Smooth muscle cell (in vitro differentiated cells): Measurements from ENCODE around the gene GRN. TPM values are rescaled to one million over a fixed set of nuclear protein-coding genes. Genes with fewer than 3 reads are reported as not detected.

Experiments
- DNase-seq: peaks from one replicate; lab custom pipeline; 2025; ENCODE audit not compliant: unreplicated experiment; lab: John Stamatoyannopoulos, UW
- H2AFZ ChIP-seq: fragments of 200-600 bp; sonication (generic); 2 replicates; pipeline ENCODE4 v1.6.0; 2016; ENCODE audit warnings: antibody characterized with exemption, low read depth, mild to moderate bottlenecking
- H3F3A ChIP-seq: fragments of 200-600 bp; sonication (generic); 2 replicates; pipeline ENCODE4 v1.6.0; 2017; ENCODE audit warnings: antibody characterized with exemption, low read depth
- H3K27ac ChIP-seq: fragments of 200-600 bp; sonication (generic); 2 replicates; pipeline ENCODE4 v1.5.1; 2016; ENCODE audit warnings: low read depth, mild to moderate bottlenecking
- H3K27me3 ChIP-seq: fragments of 200-600 bp; sonication (generic); 2 replicates; pipeline ENCODE4 v1.6.1; 2016; ENCODE audit warnings: low read depth, mild to moderate bottlenecking
- H3K36me3 ChIP-seq: fragments of 200-600 bp; sonication (generic); 2 replicates; pipeline ENCODE4 v1.5.1; 2016; ENCODE audit warnings: low read depth
- H3K4me1 ChIP-seq: fragments of 200-600 bp; sonication (generic); 2 replicates; pipeline ENCODE4 v1.5.1; 2016; ENCODE audit warnings: low read depth
- H3K4me2 ChIP-seq: fragments of 200-600 bp; sonication (generic); 2 replicates; pipeline ENCODE4 v1.6.0; 2016; ENCODE audit warnings: mild to moderate bottlenecking
- H3K4me3 ChIP-seq: fragments of 200-600 bp; sonication (generic); 2 replicates; pipeline ENCODE4 v1.5.1; 2016; ENCODE audit warnings: mild to moderate bottlenecking
- H3K79me2 ChIP-seq: fragments of 200-600 bp; sonication (generic); 2 replicates; pipeline ENCODE4 v1.6.0; 2016; ENCODE audit warnings: low read depth, mild to moderate bottlenecking
- H3K9ac ChIP-seq: fragments of 200-600 bp; sonication (generic); 2 replicates; pipeline ENCODE4 v1.6.0; 2016; ENCODE audit warnings: low read depth
- H3K9me3 ChIP-seq: fragments of 200-600 bp; sonication (generic); replicated peaks from 2 replicates; pipeline ENCODE4 v1.5.1; 2016; ENCODE audit warnings: low read depth
- H4K20me1 ChIP-seq: fragments of 200-600 bp; sonication (generic); 2 replicates; pipeline ENCODE4 v1.6.0; 2016; ENCODE audit warnings: low read depth
- WGBS: methylation state at CpG from one replicate; pipeline ENCODE4 v1.1.7; 2016; ENCODE audit warnings: low lambda C conversion rate; 5-methylcytosine and 5-hydroxymethylcytosine counted together
- polyA plus RNA-seq: library from polyadenylated mRNA; unstranded; fragments of >200 nt; fragmentation: Nextera tagmentation; extraction: Ambion mirVana; gene quantifications from 2 replicates; pipeline ENCODE4 v1.2.1, GENCODE V29; 2016
- total RNA-seq: library from RNA; depleted of rRNA; stranded (reverse); fragments of >200 nt; gene quantifications from 2 replicates; pipeline ENCODE4 v1.2.3, GENCODE V29; 2014
- TF ChIP-seq, protein P1 (sequence below): fragments of 200-600 bp; sonication (generic); IDR thresholded peaks from 2 replicates; pipeline ENCODE4 v1.5.1; 2017; ENCODE audit warnings: borderline replicate concordance, mild to moderate bottlenecking, antibody characterized with exemption; ENCODE audit not compliant: insufficient read depth, poor library complexity, severe bottlenecking

The GRN gene
- total and polyA plus RNA-seq, 2 experiments from 2014 or later = 125 to 338 TPM

DNA sequence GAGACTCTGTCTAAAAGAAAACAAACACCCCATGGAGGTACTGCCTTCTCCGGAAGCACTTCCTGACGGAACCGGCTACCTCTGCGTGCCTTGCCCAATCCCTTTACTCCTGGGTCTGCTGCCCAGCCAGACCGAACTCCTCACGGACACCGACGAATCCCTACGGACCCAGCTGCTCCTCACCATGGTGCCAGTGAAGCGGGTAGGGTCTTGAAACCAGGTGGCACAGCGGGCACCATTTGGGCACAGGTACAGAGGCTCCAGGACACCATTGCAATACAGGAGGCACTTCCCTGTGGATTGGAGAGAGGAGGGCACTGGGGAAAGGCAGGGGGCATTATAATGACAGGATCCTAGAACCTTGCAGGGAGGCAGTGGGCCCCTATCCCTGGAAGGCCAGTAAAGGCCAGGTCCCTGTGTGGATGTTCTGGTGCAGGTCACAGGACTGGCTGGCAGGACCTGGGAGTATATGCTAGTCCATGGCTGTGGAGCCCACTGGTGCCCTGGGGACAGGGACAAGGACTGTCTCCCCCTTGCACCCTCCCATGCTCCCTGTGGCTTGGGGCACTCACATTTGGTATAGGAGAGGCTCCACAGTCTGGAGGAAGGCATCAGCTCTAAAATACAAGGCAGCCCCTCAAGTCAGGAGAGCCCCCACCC lies 22.7 kb upstream of the GRN start:
- Histone ChIP-seq H2AFZ (no peak overlapping the region), H3K9ac (no peak overlapping the region), H3K27me3 (peaks cover 6% of the 10 kb centered on the region), H3K27ac (no peak overlapping the region), H3K9me3 (no peaks in the 10 kb centered on the region), H3K4me1 (peaks cover 12% of the 10 kb centered on the region), H4K20me1 (peaks cover 6% of the 10 kb centered on the region), H3K79me2 (peaks cover 16% of the 10 kb centered on the region), H3K4me2 (no peak overlapping the region), H3F3A (peaks cover 3% of the 10 kb centered on the region), H3K36me3 (no peaks in the 10 kb centered on the region), H3K4me3 (no peak overlapping the region)
- 98% methylated on average over 11 of the region's 11 CpGs for WGBS
- TF ChIP-seq, protein P1, sequence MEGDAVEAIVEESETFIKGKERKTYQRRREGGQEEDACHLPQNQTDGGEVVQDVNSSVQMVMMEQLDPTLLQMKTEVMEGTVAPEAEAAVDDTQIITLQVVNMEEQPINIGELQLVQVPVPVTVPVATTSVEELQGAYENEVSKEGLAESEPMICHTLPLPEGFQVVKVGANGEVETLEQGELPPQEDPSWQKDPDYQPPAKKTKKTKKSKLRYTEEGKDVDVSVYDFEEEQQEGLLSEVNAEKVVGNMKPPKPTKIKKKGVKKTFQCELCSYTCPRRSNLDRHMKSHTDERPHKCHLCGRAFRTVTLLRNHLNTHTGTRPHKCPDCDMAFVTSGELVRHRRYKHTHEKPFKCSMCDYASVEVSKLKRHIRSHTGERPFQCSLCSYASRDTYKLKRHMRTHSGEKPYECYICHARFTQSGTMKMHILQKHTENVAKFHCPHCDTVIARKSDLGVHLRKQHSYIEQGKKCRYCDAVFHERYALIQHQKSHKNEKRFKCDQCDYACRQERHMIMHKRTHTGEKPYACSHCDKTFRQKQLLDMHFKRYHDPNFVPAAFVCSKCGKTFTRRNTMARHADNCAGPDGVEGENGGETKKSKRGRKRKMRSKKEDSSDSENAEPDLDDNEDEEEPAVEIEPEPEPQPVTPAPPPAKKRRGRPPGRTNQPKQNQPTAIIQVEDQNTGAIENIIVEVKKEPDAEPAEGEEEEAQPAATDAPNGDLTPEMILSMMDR = no peak
- no peak for DNase-seq

DNA sequence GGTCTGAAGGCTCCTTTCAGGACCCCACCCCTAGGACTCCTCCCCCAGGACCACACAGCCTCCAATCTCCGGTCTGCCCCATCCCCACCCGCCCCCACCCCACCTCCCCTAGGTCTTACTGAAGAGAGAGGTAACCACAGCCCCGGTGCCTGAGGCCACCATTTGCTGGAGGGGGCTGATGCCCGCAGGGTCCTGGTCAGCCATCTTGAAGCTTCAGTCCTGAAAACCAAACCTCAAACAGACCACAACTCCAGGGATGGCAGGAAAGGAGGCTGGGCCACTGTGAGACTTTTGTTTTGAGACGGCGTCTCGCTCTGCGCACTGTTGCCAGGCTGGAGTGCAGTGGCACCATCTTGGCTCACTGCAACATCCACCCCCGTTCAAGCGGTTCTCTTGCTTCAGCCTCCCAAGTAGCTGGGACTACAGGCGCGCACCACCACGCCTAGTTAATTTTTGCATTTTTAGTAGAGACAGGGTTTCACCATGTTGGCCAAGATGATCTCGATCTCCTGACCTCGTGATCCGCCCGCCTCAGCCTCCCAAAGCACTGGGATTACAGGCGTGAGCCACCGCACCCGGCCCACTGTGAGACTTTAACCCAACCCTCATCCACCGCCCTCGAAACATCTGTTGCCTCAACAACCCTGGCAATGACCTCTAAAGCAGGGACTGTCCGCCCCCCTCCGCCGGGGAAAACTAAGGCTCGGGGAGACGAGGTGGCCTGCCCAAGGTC lies 21.6 kb upstream of the GRN start:
- peaks cover 12% of the 10 kb centered on the region for H3K4me1 ChIP-seq
- peak overlapping the region; percentile 81 for H3K9ac ChIP-seq
- DNase-seq = no peak
- peak overlapping the region; percentile 98 for H3K4me2 ChIP-seq
- no peak overlapping the region for H3K27ac ChIP-seq
- H3K4me3 ChIP-seq = peak overlapping the region; percentile 82
- TF ChIP-seq, protein P1 = no peak
- H3K36me3 ChIP-seq = no peaks in the 10 kb centered on the region
- H3K27me3 ChIP-seq = no peaks in the 10 kb centered on the region
- no peaks in the 10 kb centered on the region for H3K9me3 ChIP-seq
- peak overlapping the region; percentile 72 for H2AFZ ChIP-seq
- peaks cover 3% of the 10 kb centered on the region for H3F3A ChIP-seq
- H4K20me1 ChIP-seq = peaks cover 6% of the 10 kb centered on the region
- peaks cover 16% of the 10 kb centered on the region for H3K79me2 ChIP-seq
- 62% methylated on average over 27 of the region's 27 CpGs for WGBS

DNA sequence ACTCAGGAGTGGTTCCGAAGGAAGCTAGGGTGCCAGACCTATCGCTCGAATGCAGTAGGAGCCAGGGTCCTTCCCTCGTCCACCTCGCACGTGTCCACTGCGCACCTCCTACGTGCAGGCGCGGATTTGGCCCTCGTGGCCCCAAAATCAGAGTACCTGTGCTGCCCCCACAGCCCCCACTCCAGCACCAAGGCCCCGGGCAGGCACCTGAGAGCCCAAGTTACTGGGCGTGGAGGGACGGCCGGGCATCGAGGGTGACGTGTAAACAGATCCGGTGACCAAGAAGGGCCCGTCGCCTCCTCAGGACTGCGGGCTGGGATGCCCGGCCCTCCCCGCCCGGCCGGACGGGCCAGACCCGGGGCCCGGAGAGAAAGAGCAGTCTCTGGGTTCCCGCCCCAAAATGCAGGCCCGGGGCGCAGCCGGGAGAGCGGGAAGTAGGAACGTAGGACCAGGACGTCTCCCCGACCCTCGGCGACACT lies 21.0 kb upstream of the GRN start:
- H3K79me2 ChIP-seq = peaks cover 16% of the 10 kb centered on the region
- H3K27me3 ChIP-seq = no peaks in the 10 kb centered on the region

More for the DNA sequence above, 21.0 kb upstream of the GRN start:
- WGBS = 4% methylated on average over 29 of the region's 38 CpGs
- Histone ChIP-seq H3K4me1 (peaks cover 12% of the 10 kb centered on the region), H3K9ac (peak overlapping the region; percentile 81), H3K4me3 (peak overlapping the region; percentile 82), H3K27ac (no peak overlapping the region), H3K9me3 (no peaks in the 10 kb centered on the region), H4K20me1 (peaks cover 6% of the 10 kb centered on the region), H3F3A (peaks cover 3% of the 10 kb centered on the region), H3K4me2 (peak overlapping the region; percentile 98), H2AFZ (peak overlapping the region; percentile 72), H3K36me3 (no peaks in the 10 kb centered on the region)
- TF ChIP-seq, protein P1 = no peak
- DNase-seq = no peak
